Rectal smooth muscle tissue (tissue), 1 donor: ENCODE measurements around the gene SPANXD.
"Not testable (repeated sequence)": the region's sequence is repeated elsewhere in the genome, so short reads cannot be mapped to it uniquely, and the experiment has no call there.

Experiments used
- H3K27ac ChIP-seq: one replicate; pipeline ENCODE4 v1.7.0; 2013; ENCODE audit warnings: low read depth, low read length, inconsistent platforms
- H3K27me3 ChIP-seq: one replicate; pipeline ENCODE4 v1.7.0; 2013; ENCODE audit warnings: low read length; ENCODE audit not compliant: control insufficient read depth, insufficient read depth
- H3K36me3 ChIP-seq: one replicate; pipeline ENCODE4 v1.7.0; 2013; ENCODE audit warnings: low read length; ENCODE audit not compliant: control insufficient read depth, insufficient read depth
- H3K4me1 ChIP-seq: one replicate; pipeline ENCODE4 v1.7.0; 2013; ENCODE audit warnings: low read length; ENCODE audit not compliant: control insufficient read depth, insufficient read depth
- H3K4me3 ChIP-seq: one replicate; pipeline ENCODE4 v1.7.0; 2013; ENCODE audit warnings: low read length
- H3K9ac ChIP-seq: one replicate; pipeline ENCODE4 v1.7.0; 2013; ENCODE audit warnings: low read length

Gene SPANXD, protein sequence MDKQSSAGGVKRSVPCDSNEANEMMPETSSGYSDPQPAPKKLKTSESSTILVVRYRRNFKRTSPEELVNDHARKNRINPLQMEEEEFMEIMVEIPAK

DNA sequence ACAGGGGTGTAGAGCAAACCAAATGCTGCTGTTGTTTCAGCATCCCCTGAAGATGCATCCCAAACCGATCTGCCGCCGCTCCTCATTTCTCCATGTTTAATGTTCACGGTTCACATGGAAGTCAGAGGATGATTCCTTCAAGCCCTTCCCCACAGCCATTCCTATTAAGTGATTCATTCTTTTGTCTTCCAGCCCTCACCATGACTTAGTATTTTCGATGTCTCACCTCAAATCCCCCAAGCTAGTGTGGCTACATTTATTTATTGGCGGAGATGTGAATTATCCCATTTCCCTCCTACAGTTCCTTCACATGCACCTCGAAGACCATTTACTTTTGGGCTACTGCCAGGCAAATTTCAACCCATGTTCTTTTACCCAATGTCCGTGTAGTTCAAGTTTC, at the start of gene SPANXD:
Gene SPANXD (minus strand): TSS at position 101 of the 400 bp plus-strand sequence. CDS start 334 bp downstream, outside the sequence.
- H3K27ac ChIP-seq, H3K36me3 ChIP-seq, H3K27me3 ChIP-seq, H3K4me1 ChIP-seq, H3K4me3 ChIP-seq, H3K9ac ChIP-seq: not testable (repeated sequence)

DNA sequence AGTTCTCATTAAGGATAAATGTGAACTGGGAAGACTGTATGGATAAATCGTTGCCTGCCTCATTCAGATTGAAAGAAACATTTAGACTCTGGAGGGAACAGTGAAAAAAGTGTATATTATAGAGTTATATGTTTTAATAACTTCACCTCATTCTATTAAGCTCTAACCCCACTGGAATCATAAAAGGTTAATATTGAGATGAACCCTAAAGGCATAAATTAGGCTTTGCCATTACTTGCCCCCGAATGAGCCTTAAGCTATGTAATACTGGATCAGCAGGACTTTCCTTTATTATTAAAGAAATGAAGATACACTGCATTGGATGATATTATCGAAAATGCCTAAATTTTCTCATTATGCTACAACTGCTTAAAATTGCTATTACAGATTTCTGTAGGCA, 44.1 kb upstream of the SPANXD start:
- H3K27me3 ChIP-seq, result no peaks in the 10 kb centered on the region
- H3K4me1 ChIP-seq, result no peaks in the 10 kb centered on the region
- no peak overlapping the region for H3K9ac ChIP-seq
- no peaks in the 10 kb centered on the region for H3K36me3 ChIP-seq
- no peak overlapping the region for H3K4me3 ChIP-seq
- no peak overlapping the region for H3K27ac ChIP-seq

DNA sequence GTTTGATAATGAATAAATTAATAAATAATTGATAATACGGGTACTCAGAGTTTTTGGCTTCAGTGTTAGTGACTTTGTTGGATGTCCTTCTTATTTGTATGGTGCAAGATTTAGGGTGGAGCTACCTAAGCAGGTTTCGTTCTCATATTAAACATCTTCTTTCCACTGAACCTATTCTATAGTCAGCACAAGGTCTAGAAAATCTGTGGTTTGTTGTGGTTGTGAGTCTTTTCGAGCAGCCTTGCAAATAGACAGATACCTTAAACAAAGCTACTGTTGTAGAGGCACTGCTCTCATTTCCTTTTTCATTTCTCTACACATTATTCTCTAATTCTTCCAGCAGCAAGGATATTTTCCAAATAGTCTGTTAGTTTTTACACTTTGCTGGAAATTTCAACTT, 38.1 kb upstream of the SPANXD start:
- H3K27me3 ChIP-seq, result no peaks in the 10 kb centered on the region
- no peak overlapping the region for H3K27ac ChIP-seq
- H3K4me1 ChIP-seq, result no peaks in the 10 kb centered on the region
- no peak overlapping the region for H3K4me3 ChIP-seq
- H3K36me3 ChIP-seq, result no peaks in the 10 kb centered on the region
- no peak overlapping the region for H3K9ac ChIP-seq

DNA sequence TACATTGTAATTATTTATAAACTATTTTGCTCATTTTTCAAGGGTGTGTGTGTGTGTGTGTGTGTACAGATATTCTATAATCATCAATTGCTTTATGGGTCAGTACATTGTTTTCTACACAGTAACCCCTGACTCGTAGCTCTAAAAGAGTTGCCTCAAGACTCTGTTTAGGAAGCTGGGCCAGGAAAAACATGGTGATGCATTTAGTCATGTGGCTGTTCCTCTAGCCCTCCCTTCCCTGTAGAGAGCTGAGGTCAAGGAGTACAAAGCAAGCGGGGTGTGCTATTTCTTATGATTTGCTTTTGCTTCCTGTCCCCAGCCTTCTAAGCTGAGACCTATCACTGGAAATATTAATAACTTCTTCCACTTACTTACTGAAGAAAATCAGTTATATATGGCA, 34.8 kb upstream of the SPANXD start:
- H3K4me3 ChIP-seq, result no peak overlapping the region
- no peak overlapping the region for H3K27ac ChIP-seq
- no peak overlapping the region for H3K9ac ChIP-seq
- H3K36me3 ChIP-seq, result no peaks in the 10 kb centered on the region
- H3K4me1 ChIP-seq, result no peaks in the 10 kb centered on the region
- no peaks in the 10 kb centered on the region for H3K27me3 ChIP-seq

DNA sequence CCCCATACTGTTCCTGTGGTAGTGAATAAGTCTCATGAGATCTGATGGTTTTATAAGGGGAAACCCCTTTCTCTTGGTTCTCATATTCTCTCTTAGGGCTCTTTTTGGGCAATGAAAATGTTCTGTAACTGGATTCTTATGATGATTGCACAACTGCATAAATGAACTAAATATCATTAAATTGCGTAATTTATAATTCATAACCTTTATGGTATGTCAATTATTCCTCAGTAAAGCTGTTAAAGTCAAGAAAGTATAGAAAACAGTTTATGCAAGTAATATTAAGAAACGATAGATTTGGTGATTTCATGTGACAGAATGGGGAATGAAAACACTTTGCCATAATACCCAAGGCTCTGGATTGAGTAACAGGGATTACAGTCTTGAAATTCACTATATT, 33.5 kb upstream of the SPANXD start:
- no peak overlapping the region for H3K9ac ChIP-seq
- H3K36me3 ChIP-seq, result no peaks in the 10 kb centered on the region
- H3K27ac ChIP-seq, result no peak overlapping the region
- H3K27me3 ChIP-seq, result no peaks in the 10 kb centered on the region
- H3K4me1 ChIP-seq, result no peaks in the 10 kb centered on the region
- H3K4me3 ChIP-seq, result no peak overlapping the region

DNA sequence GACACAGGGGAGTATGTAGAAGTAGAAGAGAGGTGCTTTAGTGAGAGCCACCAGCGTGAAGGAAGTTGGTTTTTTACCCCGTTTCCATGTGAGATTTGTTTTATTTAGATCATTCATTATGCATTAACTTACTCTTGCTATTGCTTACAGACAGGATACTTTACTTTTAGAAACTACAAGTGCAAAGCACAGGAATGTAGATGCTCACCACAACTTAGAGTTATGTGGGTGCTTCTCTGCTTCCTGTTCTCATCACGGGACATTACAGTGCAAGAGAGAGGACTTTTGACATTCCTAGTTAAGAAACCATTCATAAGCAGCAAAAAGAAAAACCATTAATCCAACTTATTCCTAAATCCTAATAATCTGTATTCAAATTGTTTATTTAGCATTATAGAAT, 25.6 kb upstream of the SPANXD start:
- H3K27me3 ChIP-seq, result no peaks in the 10 kb centered on the region
- no peak overlapping the region for H3K4me3 ChIP-seq
- no peaks in the 10 kb centered on the region for H3K4me1 ChIP-seq
- no peak overlapping the region for H3K9ac ChIP-seq
- H3K27ac ChIP-seq, result no peak overlapping the region
- H3K36me3 ChIP-seq, result no peaks in the 10 kb centered on the region

DNA sequence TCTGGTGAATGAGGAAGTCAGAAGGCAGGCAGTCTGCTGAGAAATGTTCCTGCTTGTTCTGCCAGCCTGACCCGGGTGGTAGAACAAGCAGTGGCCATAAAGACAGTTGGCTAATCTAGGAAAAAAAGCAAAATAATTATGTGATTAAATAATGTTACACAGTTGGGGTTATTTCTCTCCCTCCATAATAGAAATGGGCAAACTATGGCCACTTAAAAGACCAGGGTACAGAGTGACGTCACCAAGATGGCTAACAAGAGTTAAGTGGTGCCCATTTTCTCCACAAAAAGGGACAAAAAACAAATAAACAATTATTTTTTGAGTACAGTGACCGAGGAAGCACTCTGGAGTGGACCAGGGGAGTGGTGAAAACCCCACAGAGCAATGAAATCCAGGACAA, 16.1 kb upstream of the SPANXD start:
- no peak overlapping the region for H3K9ac ChIP-seq
- H3K36me3 ChIP-seq, result no peaks in the 10 kb centered on the region
- no peak overlapping the region for H3K4me3 ChIP-seq
- H3K27me3 ChIP-seq, result no peaks in the 10 kb centered on the region
- H3K4me1 ChIP-seq, result no peaks in the 10 kb centered on the region
- H3K27ac ChIP-seq, result no peak overlapping the region

DNA sequence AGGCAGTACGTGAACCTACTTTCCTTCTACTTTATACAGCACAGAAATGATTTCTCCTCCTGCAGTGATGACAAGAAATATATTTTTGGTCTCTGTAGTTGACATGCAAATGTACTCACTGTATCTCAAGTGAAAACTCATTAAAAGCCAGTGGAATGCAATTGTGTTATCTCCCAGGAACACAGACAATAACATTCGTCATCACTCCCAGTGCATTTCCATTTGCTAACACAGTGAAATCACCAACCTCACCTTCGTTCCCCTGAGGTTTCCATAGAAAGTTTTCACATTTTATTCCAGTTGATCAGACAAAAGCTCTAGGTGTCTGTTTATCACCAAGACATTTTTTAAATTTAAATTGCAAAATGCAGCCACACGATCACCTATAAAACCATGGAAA, 2.5 kb upstream of the SPANXD start:
- Histone ChIP-seq H3K4me1 (no peaks in the 10 kb centered on the region), H3K9ac (no peak overlapping the region), H3K27me3 (no peaks in the 10 kb centered on the region), H3K4me3 (no peak overlapping the region), H3K27ac (no peak overlapping the region), H3K36me3 (no peaks in the 10 kb centered on the region)

DNA sequence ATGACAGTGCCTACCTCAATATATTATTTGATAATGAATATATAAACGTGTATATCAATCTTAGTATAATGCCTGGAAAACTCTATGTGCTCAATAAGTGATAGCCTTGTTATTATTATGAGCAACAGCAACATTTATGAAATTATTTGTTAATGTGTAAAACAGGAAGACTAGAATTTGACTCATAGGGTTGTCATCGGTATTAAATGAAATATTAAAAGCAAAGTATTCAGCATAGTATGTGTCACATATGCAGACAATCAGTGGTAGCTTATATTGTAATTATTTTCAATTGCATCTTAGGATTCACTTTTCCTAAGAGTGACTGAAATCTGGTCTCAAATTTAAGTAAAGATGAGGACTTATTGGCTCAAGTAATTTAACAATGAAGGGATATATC, 24.6 kb downstream of the SPANXD start:
- Histone ChIP-seq H3K27me3 (no peaks in the 10 kb centered on the region), H3K27ac (no peak overlapping the region), H3K36me3 (no peaks in the 10 kb centered on the region), H3K9ac (no peak overlapping the region), H3K4me1 (no peaks in the 10 kb centered on the region), H3K4me3 (no peak overlapping the region)

DNA sequence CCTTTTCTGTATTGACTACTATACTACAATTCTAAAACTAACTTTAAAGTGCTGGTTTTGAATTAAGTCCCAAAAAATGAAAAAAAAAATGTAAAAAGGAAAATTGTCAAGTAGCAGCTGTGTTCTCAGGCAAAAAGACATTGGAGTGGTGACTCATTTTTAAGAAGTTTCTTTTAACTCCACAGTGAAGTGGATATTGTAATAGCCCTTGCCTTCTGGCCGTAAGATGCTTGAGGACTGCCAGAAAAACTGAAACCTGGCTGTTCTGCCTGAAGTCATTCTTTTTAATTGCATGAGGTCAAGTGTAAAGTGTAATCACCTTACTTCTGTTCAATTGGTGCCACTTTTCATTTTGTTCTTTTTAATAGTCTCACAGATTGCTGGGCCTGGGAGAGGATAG, 28.9 kb downstream of the SPANXD start:
- H3K9ac ChIP-seq, result no peak overlapping the region
- no peaks in the 10 kb centered on the region for H3K27me3 ChIP-seq
- H3K27ac ChIP-seq, result no peak overlapping the region
- no peaks in the 10 kb centered on the region for H3K36me3 ChIP-seq
- no peaks in the 10 kb centered on the region for H3K4me1 ChIP-seq
- no peak overlapping the region for H3K4me3 ChIP-seq

DNA sequence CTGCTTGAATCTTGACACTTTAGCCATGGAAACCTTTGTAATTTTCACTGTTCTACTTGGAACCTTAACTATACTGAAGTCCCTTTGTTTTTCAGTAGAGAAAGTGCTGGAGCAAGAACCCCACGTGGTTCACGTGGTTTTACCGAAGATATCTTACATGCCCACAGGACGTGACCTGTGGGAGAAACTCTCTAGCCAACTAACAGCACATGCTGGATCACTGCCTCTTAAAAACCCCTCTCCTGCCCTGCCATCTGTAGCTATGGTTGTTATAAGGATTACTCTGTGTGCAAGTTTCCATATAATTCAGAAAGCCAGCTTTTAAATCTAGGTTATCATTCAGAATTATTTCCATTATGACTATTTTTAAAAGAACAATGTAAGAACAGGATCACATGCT, 30.2 kb downstream of the SPANXD start:
- H3K4me3 ChIP-seq, result no peak overlapping the region
- H3K27ac ChIP-seq, result no peak overlapping the region
- no peaks in the 10 kb centered on the region for H3K4me1 ChIP-seq
- no peak overlapping the region for H3K9ac ChIP-seq
- no peaks in the 10 kb centered on the region for H3K27me3 ChIP-seq
- no peaks in the 10 kb centered on the region for H3K36me3 ChIP-seq

DNA sequence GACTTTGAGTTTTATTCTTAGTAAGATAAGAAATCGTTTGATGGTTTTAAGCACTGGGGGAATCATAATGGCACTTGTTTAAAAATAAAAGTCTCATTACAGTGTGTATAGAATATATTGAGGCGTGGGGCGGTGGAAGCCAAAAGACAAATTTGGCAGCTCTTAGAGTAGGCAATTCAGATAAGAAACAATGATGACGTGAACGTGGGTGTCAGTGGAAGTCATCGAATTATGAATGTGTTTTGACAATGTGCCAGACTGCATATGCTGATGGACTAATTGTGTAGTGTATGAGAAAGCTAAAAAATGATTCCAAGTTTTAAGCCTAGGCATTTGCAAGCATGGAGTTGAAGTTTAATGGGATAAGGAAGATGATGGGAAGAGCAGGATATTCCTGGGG, 35.8 kb downstream of the SPANXD start:
- Histone ChIP-seq H3K27ac (no peak overlapping the region), H3K4me3 (no peak overlapping the region), H3K27me3 (no peaks in the 10 kb centered on the region), H3K36me3 (no peaks in the 10 kb centered on the region), H3K4me1 (no peaks in the 10 kb centered on the region), H3K9ac (no peak overlapping the region)

DNA sequence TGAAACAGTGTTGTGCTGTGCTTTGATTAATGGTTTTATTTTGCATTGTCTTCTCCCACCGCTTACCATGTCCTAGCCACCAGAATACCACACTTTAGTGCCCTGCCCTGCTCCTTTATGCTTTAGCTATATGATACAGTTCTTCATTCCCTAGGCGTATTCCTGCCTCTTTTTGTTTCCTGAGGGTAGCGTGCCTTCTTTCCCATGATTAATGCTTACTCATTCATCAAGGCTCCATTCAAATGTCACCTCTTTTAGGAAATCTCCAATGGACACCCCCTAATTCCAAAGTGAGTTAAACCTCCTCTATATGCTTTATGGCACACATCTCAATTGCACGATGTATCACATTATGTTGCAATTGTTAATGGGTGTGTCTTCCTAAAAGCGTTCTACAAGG, 46.3 kb downstream of the SPANXD start:
- no peaks in the 10 kb centered on the region for H3K27me3 ChIP-seq
- no peaks in the 10 kb centered on the region for H3K4me1 ChIP-seq
- H3K36me3 ChIP-seq, result no peaks in the 10 kb centered on the region
- H3K27ac ChIP-seq, result no peak overlapping the region
- no peak overlapping the region for H3K4me3 ChIP-seq
- no peak overlapping the region for H3K9ac ChIP-seq
